HG03095 (cell line): ENCODE measurements around the gene NPAT.

Experiments
- ATAC-seq: cut with Tn5 transposase; IDR thresholded peaks from one replicate; pipeline ENCODE4 v1.9.1; 2021; ENCODE audit warnings: moderate library complexity; ENCODE audit not compliant: unreplicated experiment

Gene NPAT

GRCh38 chr11:108222574-108223347 lies at the start of gene NPAT, which contains the start of gene ATM:
Gene NPAT, minus strand, starts transcription at chr11:108222638. Its CDS starts 102 bp downstream, at chr11:108222536.
Gene ATM, plus strand, starts transcription at chr11:108223067. Its CDS starts 4,558 bp downstream, at chr11:108227625.
- peak; percentile 75 for ATAC-seq

GRCh38 chr11:108269583-108269982 lies 47.1 kb upstream of the NPAT start:
- no peak for ATAC-seq

- no peak for ATAC-seq
Measured at GRCh38 chr11:108253176-108253575, 30.7 kb upstream of the NPAT start.

GRCh38 chr11:108246885-108247284 lies 24.4 kb upstream of the NPAT start:
- no peak for ATAC-seq

- ATAC-seq, result no peak
Measured at GRCh38 chr11:108246308-108246707, 23.9 kb upstream of the NPAT start.

GRCh38 chr11:108242422-108242821 lies 20.0 kb upstream of the NPAT start:
- no peak for ATAC-seq

GRCh38 chr11:108241330-108242037 lies 19.0 kb upstream of the NPAT start:
- ATAC-seq, result no peak

- no peak for ATAC-seq
Measured at GRCh38 chr11:108239076-108239475, 16.6 kb upstream of the NPAT start.

GRCh38 chr11:108237058-108237481 lies 14.6 kb upstream of the NPAT start:
- ATAC-seq, result peak; percentile 26

GRCh38 chr11:108235633-108236032 lies 13.2 kb upstream of the NPAT start:
- no peak for ATAC-seq

- no peak for ATAC-seq
Measured at GRCh38 chr11:108235192-108235591, 12.8 kb upstream of the NPAT start.

- ATAC-seq, result no peak
Measured at GRCh38 chr11:108233277-108233945, 11.0 kb upstream of the NPAT start.

GRCh38 chr11:108228251-108228650 lies 5.8 kb upstream of the NPAT start:
- ATAC-seq, result no peak

GRCh38 chr11:108226036-108226435 lies 3.6 kb upstream of the NPAT start:
- no peak for ATAC-seq

- ATAC-seq, result no peak
Measured at GRCh38 chr11:108224911-108225786, 2.7 kb upstream of the NPAT start.

- ATAC-seq, result no peak
Measured at GRCh38 chr11:108224366-108224765, 1.9 kb upstream of the NPAT start.

GRCh38 chr11:108223348-108224149 lies 1.1 kb upstream of the NPAT start:
- peak; percentile 30 for ATAC-seq

- ATAC-seq, result no peak
Measured at GRCh38 chr11:108221911-108222573, 396 bp downstream of the NPAT start.

GRCh38 chr11:108221371-108221770 lies 1.1 kb downstream of the NPAT start:
- no peak for ATAC-seq
